BLaER1 treated with 17β-estradiol and CSF1 and Interleukin-3, amounts not matched to agents 10 nM and 100 nM (cell line): Measurements from ENCODE around the gene AMZ1.

Experiments
- H3K27ac ChIP-seq, 11 experiments: shearing (Covaris generic); formaldehyde crosslinking; 2 replicates each; pipeline ENCODE4 v1.8.1; 2022
- H3K27me3 ChIP-seq, 11 experiments: shearing (Covaris generic); formaldehyde crosslinking; 2 replicates each; pipeline ENCODE4 v1.8.1; 2022
- H3K36me3 ChIP-seq, 11 experiments: shearing (Covaris generic); formaldehyde crosslinking; 2 replicates each; pipeline ENCODE4 v1.8.1; 2022
- H3K4me1 ChIP-seq, 10 experiments: shearing (Covaris generic); formaldehyde crosslinking; 2 replicates each; pipeline ENCODE4 v1.8.1; 2022
- H3K4me2 ChIP-seq, 11 experiments: shearing (Covaris generic); formaldehyde crosslinking; 2 replicates each; pipeline ENCODE4 v1.8.1; 2022
- H3K4me3 ChIP-seq, 10 experiments: shearing (Covaris generic); formaldehyde crosslinking; 2 replicates each; pipeline ENCODE4 v1.8.1; 2022
- H3K9ac ChIP-seq, 11 experiments: shearing (Covaris generic); formaldehyde crosslinking; 2 replicates each; pipeline ENCODE4 v1.8.1; 2022
- H3K9me3 ChIP-seq, 11 experiments: shearing (Covaris generic); formaldehyde crosslinking; replicated peaks in 1 of 11; 2 replicates each; pipeline ENCODE4 v1.8.1; 2022
- H4K20me1 ChIP-seq, 11 experiments: shearing (Covaris generic); formaldehyde crosslinking; 2 replicates each; pipeline ENCODE4 v1.8.1; 2022
- Cebpa-rat ChIP-seq, 11 experiments: shearing (Covaris generic); IDR thresholded peaks; 2 replicates each; pipeline ENCODE4 v1.8.1; 2022

The AMZ1 gene

GRCh38 chr7:2728316-2729030, 40.5 kb downstream of the AMZ1 start:
- peaks cover 40 to 79% (median 62%) of the 10 kb centered on the region in 11 experiments for H3K36me3 ChIP-seq
- H3K27me3 ChIP-seq, result no peaks in the 10 kb centered on the region; a peak in 1 of 22 replicates
- peaks cover 37 to 99% (median 80%) of the 10 kb centered on the region in 10 experiments for H3K4me1 ChIP-seq
- TF ChIP-seq Cebpa-rat (IDR thresholded peaks at IDR 0.05), result no peak
- peaks cover 0 to 15% (median 3%) of the 10 kb centered on the region in 11 experiments; a peak in 9 of 22 replicates for H3K9me3 ChIP-seq
- H4K20me1 ChIP-seq, result peaks cover 0 to 32% (median 0%) of the 10 kb centered on the region in 11 experiments; a peak in 5 of 22 replicates
- H3K4me3 ChIP-seq, result no peak overlapping the region
- peak overlapping the region; percentile 41 to 97 (median 76) for H3K4me2 ChIP-seq
- peak overlapping the region in 9 of 11 experiments; percentile 3 to 98 (median 49); a peak in 12 of 22 replicates for H3K27ac ChIP-seq
- H3K9ac ChIP-seq, result peak overlapping the region in 8 of 11 experiments; percentile 5 to 56 (median 40); a peak in 6 of 22 replicates

GRCh38 chr7:2729031-2729892, 41.3 kb downstream of the AMZ1 start:
- no peak overlapping the region for H3K4me3 ChIP-seq
- no peaks in the 10 kb centered on the region; a peak in 1 of 22 replicates for H3K27me3 ChIP-seq
- TF ChIP-seq Cebpa-rat (IDR thresholded peaks at IDR 0.05), result no peak
- peak overlapping the region in 8 of 11 experiments; percentile 25 to 98 (median 94); a peak in 14 of 22 replicates for H3K27ac ChIP-seq
- peaks cover 0 to 32% (median 0%) of the 10 kb centered on the region in 11 experiments; a peak in 5 of 22 replicates for H4K20me1 ChIP-seq
- H3K9me3 ChIP-seq, result peaks cover 0 to 15% (median 3%) of the 10 kb centered on the region in 11 experiments; a peak in 9 of 22 replicates
- H3K4me1 ChIP-seq, result peaks cover 45 to 99% (median 81%) of the 10 kb centered on the region in 10 experiments
- H3K4me2 ChIP-seq, result peak overlapping the region; percentile 41 to 97 (median 94)
- H3K36me3 ChIP-seq, result peaks cover 40 to 79% (median 62%) of the 10 kb centered on the region in 11 experiments
- peak overlapping the region in 8 of 11 experiments; percentile 5 to 57 (median 40); a peak in 10 of 22 replicates for H3K9ac ChIP-seq

GRCh38 chr7:2729893-2730716, 42.1 kb downstream of the AMZ1 start:
- Histone ChIP-seq H3K9me3 (peaks cover 0 to 15% (median 3%) of the 10 kb centered on the region in 11 experiments; a peak in 9 of 22 replicates), H3K9ac (peak overlapping the region in 7 of 11 experiments; percentile 14 to 57 (median 50); a peak in 12 of 22 replicates), H4K20me1 (peaks cover 0 to 36% (median 0%) of the 10 kb centered on the region in 11 experiments; a peak in 5 of 22 replicates), H3K27me3 (no peaks in the 10 kb centered on the region; a peak in 1 of 22 replicates), H3K4me3 (0 out of 20 replicates have a peak overlapping the region, but pooled peaks of 1 of the 10 experiments have one; percentile 17), H3K27ac (peak overlapping the region in 7 of 11 experiments; percentile 9 to 98 (median 96); a peak in 12 of 22 replicates), H3K4me1 (peaks cover 54 to 99% (median 82%) of the 10 kb centered on the region in 10 experiments), H3K36me3 (peaks cover 40 to 74% (median 57%) of the 10 kb centered on the region in 11 experiments), H3K4me2 (peak overlapping the region; percentile 16 to 97 (median 94); a peak in 21 of 22 replicates)
- TF ChIP-seq Cebpa-rat (IDR thresholded peaks at IDR 0.05), result no peak

GRCh38 chr7:2730846-2731770, 43.1 kb downstream of the AMZ1 start:
- Histone ChIP-seq H3K4me2 (peak overlapping the region in 10 of 11 experiments; percentile 16 to 97 (median 94); a peak in 19 of 22 replicates), H3K27ac (peak overlapping the region in 6 of 11 experiments; percentile 93 to 98 (median 96); a peak in 10 of 22 replicates), H3K9ac (peak overlapping the region in 5 of 11 experiments; percentile 50 to 90 (median 57); a peak in 9 of 22 replicates), H3K36me3 (peaks cover 35 to 64% (median 46%) of the 10 kb centered on the region in 11 experiments), H3K27me3 (peaks cover 0 to 5% (median 0%) of the 10 kb centered on the region in 11 experiments; a peak in 2 of 22 replicates), H3K4me1 (peaks cover 64 to 99% (median 90%) of the 10 kb centered on the region in 10 experiments), H3K9me3 (peaks cover 0 to 14% (median 3%) of the 10 kb centered on the region in 11 experiments; a peak in 9 of 22 replicates), H3K4me3 (no peak overlapping the region), H4K20me1 (peaks cover 0 to 45% (median 5%) of the 10 kb centered on the region in 11 experiments; a peak in 6 of 22 replicates)
- no peak for TF ChIP-seq Cebpa-rat (IDR thresholded peaks at IDR 0.05)

- Histone ChIP-seq H4K20me1 (peaks cover 0 to 56% (median 7%) of the 10 kb centered on the region in 11 experiments; a peak in 7 of 22 replicates), H3K4me3 (peak overlapping the region in 3 of 10 experiments; percentile 55 to 57 (median 56); a peak in 4 of 20 replicates), H3K36me3 (peaks cover 28 to 51% (median 36%) of the 10 kb centered on the region in 11 experiments), H3K9me3 (peaks cover 0 to 14% (median 0%) of the 10 kb centered on the region in 11 experiments; a peak in 6 of 22 replicates), H3K27ac (peak overlapping the region in 8 of 11 experiments; percentile 84 to 98 (median 95); a peak in 14 of 22 replicates), H3K9ac (peak overlapping the region in 7 of 11 experiments; percentile 79 to 90 (median 87); a peak in 11 of 22 replicates), H3K4me1 (peaks cover 75 to 99% (median 97%) of the 10 kb centered on the region in 10 experiments), H3K27me3 (peaks cover 0 to 13% (median 0%) of the 10 kb centered on the region in 11 experiments; a peak in 2 of 22 replicates), H3K4me2 (peak overlapping the region in 10 of 11 experiments; percentile 83 to 98 (median 94); a peak in 19 of 22 replicates)
- no peak for TF ChIP-seq Cebpa-rat (IDR thresholded peaks at IDR 0.05)
These were observed 44.4 kb downstream of the AMZ1 start for GRCh38 chr7:2732388-2732787.

- no peak for TF ChIP-seq Cebpa-rat (IDR thresholded peaks at IDR 0.05)
- Histone ChIP-seq H3K9ac (peak overlapping the region in 8 of 11 experiments; percentile 74 to 90 (median 87); a peak in 16 of 22 replicates), H3K27me3 (peaks cover 0 to 13% (median 0%) of the 10 kb centered on the region in 11 experiments; a peak in 2 of 22 replicates), H3K4me3 (peak overlapping the region in 7 of 10 experiments; percentile 46 to 57 (median 55); a peak in 14 of 20 replicates), H3K9me3 (peaks cover 0 to 14% (median 0%) of the 10 kb centered on the region in 11 experiments; a peak in 6 of 22 replicates), H3K36me3 (peaks cover 28 to 44% (median 30%) of the 10 kb centered on the region in 11 experiments), H4K20me1 (peaks cover 0 to 56% (median 7%) of the 10 kb centered on the region in 11 experiments; a peak in 7 of 22 replicates), H3K4me2 (peak overlapping the region; percentile 83 to 98 (median 94)), H3K27ac (peak overlapping the region; percentile 15 to 98 (median 93); a peak in 20 of 22 replicates), H3K4me1 (peaks cover 75 to 100% (median 100%) of the 10 kb centered on the region in 10 experiments)
These were observed 45.1 kb downstream of the AMZ1 start for GRCh38 chr7:2732959-2733584.
